GM21360 (cell line): Measurements from ENCODE around the gene LIF.
"Not testable (repeated sequence)": the region's sequence is repeated elsewhere in the genome, so short reads cannot be mapped to it uniquely, and the experiment has no call there.

Experiments used
- ATAC-seq: cut with Tn5 transposase; IDR thresholded peaks from one replicate; pipeline ENCODE4 v1.9.1; 2021; ENCODE audit warnings: mild to moderate bottlenecking, moderate library complexity; ENCODE audit not compliant: unreplicated experiment

LIF gene

GRCh38 chr22:30212363-30212995, 34.1 kb downstream of the LIF start:
- ATAC-seq: no peak

GRCh38 chr22:30211124-30211820, 35.3 kb downstream of the LIF start:
- ATAC-seq: no peak

- ATAC-seq: no peak
Observed at GRCh38 chr22:30210235-30210909, 36.2 kb downstream of the LIF start.

- ATAC-seq: no peak
Observed at GRCh38 chr22:30209642-30210041, 36.9 kb downstream of the LIF start.

- no peak for ATAC-seq
Observed at GRCh38 chr22:30208631-30209603, 37.6 kb downstream of the LIF start.

- no peak for ATAC-seq
Observed at GRCh38 chr22:30206944-30207343, 39.6 kb downstream of the LIF start.

- no peak for ATAC-seq
Observed at GRCh38 chr22:30205281-30206115, 41.1 kb downstream of the LIF start.

- no peak for ATAC-seq
Observed at GRCh38 chr22:30204742-30205111, 41.8 kb downstream of the LIF start.

- no peak for ATAC-seq
Observed at GRCh38 chr22:30204015-30204741, 42.4 kb downstream of the LIF start.

GRCh38 chr22:30202531-30203006, 44.0 kb downstream of the LIF start:
- no peak for ATAC-seq

GRCh38 chr22:30201945-30202344, 44.6 kb downstream of the LIF start:
- no peak for ATAC-seq

GRCh38 chr22:30200905-30201304, 45.7 kb downstream of the LIF start:
- not testable (repeated sequence) for ATAC-seq

- ATAC-seq: no peak
Observed at GRCh38 chr22:30198921-30199320, 47.6 kb downstream of the LIF start.

- no peak for ATAC-seq
Observed at GRCh38 chr22:30198152-30198825, 48.3 kb downstream of the LIF start.

GRCh38 chr22:30197389-30197788, 49.2 kb downstream of the LIF start:
- ATAC-seq: no peak

- no peak for ATAC-seq
Observed at GRCh38 chr22:30196880-30197336, 49.7 kb downstream of the LIF start.

GRCh38 chr22:30196141-30196879, 50.2 kb downstream of the LIF start:
- ATAC-seq: no peak
